Adrenal gland (tissue), 5 donors: ENCODE results near the gene ZNF148.

Source experiments
- POLR2A ChIP-seq, 2 donors: fragments of 450-650 bp; IDR thresholded peaks; one replicate each; pipeline ENCODE4 v1.6.1; 2017; ENCODE audit warnings: antibody characterized with exemption in 2 of 2, mild to moderate bottlenecking in 2 of 2, moderate library complexity in 1 of 2
- TF ChIP-seq, protein P1 (sequence below), 6 experiments: fragments of 450-650 bp in 4 of 6; fragments of 200-600 bp in 2 of 6; sonication (generic) in 1 of 6; IDR thresholded peaks; 1 replicate in 5 of 6; 2 replicates in 1 of 6; pipeline versions ENCODE4 v1.5.1 to v1.8.0; 2016 to 2021; ENCODE audit warnings: antibody characterized with exemption in 6 of 6, mild to moderate bottlenecking in 2 of 6, moderate library complexity in 1 of 6
- donor health status: DM: no; HTN: no; CAD: no.

DNA sequence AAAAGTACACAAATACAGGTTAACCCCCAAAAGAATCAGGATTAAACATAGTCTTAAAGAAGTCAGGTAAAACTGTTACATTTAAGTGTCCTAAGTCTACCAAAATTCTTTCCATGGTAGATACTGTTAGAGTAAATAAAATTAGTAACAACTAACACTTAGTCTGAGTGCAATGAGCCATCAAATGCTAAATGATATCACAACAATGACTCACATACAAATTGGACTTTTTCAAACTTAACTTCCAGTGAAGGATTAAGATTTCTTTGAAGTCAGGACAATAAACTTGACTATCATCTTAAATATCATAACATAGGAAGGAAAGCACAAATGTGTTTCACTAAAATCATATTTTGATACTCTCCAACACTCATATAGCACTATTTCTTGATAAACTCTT is 43.9 kb downstream of the ZNF148 start:
- TF ChIP-seq, protein P1, sequence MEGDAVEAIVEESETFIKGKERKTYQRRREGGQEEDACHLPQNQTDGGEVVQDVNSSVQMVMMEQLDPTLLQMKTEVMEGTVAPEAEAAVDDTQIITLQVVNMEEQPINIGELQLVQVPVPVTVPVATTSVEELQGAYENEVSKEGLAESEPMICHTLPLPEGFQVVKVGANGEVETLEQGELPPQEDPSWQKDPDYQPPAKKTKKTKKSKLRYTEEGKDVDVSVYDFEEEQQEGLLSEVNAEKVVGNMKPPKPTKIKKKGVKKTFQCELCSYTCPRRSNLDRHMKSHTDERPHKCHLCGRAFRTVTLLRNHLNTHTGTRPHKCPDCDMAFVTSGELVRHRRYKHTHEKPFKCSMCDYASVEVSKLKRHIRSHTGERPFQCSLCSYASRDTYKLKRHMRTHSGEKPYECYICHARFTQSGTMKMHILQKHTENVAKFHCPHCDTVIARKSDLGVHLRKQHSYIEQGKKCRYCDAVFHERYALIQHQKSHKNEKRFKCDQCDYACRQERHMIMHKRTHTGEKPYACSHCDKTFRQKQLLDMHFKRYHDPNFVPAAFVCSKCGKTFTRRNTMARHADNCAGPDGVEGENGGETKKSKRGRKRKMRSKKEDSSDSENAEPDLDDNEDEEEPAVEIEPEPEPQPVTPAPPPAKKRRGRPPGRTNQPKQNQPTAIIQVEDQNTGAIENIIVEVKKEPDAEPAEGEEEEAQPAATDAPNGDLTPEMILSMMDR (IDR thresholded peaks at IDR 0.05) = no peak
- no peak for TF ChIP-seq POLR2A (IDR thresholded peaks at IDR 0.05)
